Measurements from ENCODE around the gene CEP112.

- TF ChIP-seq CTCF (IDR thresholded peaks at IDR 0.05), result no peak
- no peak for TF ChIP-seq POLR2A (IDR thresholded peaks at IDR 0.05)
These were observed 258.6 kb downstream of the CEP112 start for GRCh38 chr17:65933290-65933689.
